GM19193 (cell line): ENCODE data around the gene DUOX2.

ENCODE experiments used
- POLR2A ChIP-seq: IDR thresholded peaks from 4 replicates; pipeline ENCODE4 v1.6.1; 2011; ENCODE audit not compliant: insufficient read depth, insufficient read length; ENCODE audit errors: extremely low read depth

The DUOX2 gene

DNA sequence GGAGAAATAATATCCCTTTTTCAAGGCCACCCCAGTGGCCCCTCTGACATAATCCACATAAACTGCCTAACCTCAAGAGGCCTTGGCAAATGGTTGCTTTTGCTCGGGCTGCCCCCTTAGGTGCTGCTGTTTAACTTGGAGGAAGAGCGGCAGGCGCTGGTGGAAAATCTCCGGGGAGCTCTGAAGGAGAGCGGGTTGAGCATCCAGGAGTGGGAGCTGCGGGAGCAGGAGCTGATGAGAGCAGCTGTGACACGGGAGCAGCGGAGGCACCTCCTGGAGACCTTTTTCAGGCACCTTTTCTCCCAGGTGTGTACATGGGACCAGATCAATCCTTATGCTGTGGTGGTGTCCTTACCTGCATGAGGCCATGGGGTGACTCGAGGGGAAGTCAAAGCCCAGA is 30.8 kb upstream of the DUOX2 start:
- TF ChIP-seq POLR2A = no peak

DNA sequence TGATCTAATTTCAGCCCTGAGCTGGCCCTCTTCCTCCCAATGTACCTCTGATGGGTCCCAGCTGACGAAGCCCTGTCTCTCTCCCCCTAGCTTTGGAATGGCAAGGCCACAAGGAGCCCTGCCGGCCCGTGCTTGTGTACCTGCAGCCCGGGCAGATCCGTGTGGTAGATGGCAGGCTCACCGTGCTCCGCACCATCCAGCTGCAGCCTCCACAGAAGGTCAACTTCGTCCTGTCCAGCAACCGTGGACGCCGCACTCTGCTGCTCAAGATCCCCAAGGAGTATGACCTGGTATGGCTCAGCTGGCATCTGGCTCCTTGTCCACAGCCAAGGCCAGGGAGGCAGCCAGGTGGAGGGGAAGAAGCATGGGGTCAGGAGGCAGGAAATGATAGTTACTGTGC is 30.0 kb upstream of the DUOX2 start:
- no peak for TF ChIP-seq POLR2A

DNA sequence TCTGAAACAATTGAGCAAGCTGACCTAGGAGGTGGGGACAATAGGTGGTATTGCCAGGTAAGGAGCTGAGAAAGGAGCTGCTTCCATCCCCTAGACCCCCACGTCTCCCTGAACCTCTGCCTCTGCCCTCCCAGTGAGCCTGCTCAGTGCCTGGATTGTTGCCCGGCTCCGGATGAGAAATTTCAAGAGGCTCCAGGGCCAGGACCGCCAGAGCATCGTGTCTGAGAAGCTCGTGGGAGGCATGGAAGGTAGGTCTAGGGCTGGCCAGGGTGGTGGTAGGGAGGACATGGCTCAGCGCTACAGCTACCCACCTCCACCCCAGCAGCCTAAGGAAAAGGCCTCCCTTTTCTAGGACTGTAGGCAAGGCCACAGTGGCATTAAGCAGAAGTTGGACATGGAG is 29.1 kb upstream of the DUOX2 start:
- no peak for TF ChIP-seq POLR2A

DNA sequence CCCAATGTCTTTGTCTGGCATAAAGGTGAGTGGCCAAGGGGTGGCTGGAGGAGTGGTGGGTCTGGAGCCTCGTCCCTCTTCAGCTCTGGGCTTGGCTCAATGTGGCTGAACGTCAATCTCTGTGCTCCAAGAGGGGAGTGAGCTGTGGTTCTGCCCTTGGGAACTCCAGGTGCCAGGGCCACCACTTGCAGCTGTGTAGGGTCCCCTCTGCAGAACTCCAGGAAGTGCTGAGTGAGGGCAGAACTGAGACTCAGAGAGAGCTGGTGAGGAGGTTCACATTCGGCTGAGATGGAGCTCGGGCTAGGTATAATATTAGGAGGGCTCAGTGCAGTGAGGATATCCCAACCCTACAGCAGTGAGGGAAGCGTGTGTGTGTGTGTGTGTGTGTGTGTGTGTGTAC is 27.4 kb upstream of the DUOX2 start:
- no peak for TF ChIP-seq POLR2A

DNA sequence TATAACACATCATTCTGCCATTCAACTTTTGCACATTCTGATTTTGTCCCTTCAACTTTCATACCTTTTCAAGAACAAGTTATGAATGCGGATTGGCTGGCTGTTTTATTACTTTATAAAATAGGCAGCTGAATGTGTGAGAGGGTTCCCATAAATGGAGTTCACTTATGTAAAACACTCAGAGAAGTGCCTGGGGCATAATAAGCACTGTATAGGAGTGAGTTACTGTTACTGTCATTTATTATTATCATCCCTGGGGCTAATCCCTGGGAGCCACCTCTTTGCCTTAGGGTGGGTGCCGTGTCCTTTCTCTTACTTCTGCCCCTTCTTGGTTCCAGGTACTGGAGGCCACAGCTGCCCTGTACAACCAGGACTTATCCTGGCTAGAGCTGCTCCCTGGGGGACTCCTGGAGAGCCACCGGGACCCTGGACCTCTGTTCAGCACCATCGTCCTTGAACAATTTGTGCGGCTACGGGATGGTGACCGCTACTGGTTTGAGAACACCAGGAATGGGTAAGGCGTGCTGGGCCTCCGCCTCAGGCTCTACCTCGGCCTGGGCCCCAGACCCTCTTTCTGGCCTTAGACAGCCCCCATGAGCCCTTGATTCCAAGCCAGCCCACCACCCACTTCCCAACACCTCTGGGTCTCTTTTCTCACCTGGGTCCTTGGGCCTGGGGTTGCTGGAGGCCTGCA is 26.7 kb upstream of the DUOX2 start:
- TF ChIP-seq POLR2A = no peak

DNA sequence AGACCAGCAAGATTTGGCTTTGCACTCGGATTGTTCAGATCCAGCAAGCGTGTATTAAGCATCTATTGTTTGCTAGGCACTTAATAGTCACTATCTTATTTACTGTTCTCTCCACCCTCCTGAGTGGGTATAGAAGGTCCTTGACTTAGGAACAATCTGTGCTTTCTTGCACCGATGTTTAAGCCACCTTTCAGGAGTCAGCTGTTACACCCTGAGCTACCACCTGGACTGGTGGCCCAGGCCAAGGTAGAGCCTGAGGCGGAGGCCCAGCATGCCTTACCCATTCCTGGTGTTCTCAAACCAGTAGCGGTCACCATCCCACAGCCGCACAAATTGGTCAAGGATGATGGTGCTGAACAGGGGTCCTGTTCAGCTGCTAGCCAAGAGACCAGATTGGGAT is 25.8 kb upstream of the DUOX2 start:
- TF ChIP-seq POLR2A = no peak

DNA sequence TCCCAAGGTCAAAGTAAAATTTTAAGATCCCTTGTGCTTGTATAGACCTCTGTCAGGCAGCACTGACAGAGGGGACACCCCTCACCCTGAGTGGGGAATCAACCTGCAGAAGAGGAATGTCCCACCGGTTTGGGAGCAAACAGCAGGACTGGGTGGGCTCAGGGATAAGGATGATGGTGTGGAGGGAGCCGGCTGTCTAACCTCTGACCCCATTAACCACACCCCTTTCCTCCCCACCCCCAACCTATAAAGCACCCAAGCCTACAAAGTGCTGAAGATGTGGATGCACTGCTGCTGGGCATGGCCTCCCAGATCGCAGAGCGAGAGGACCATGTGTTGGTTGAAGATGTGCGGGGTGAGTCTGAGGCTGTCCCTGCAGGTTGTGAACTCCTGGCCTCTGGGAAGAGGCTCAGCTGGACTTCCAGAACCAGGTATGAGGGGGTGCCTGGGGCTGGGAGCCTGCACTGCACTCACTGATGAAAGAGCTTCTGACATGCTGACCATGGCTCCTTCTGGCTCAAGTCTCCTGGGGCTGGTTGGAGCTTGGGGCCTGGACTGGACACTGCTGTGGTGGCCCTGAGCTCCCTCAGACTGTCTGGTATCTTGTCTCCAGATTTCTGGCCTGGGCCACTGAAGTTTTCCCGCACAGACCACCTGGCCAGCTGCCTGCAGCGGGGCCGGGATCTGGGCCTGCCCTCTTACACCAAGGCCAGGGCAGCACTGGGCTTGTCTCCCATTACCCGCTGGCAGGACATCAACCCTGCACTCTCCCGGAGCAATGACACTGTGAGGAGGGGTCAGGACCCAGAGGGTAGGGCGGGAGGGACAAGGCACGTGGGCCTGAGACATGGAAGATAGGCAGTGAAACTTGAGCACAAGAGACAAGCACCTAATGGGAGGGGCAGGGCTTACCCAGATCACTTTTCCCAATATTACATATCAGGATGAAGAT is 25.1 kb upstream of the DUOX2 start:
- TF ChIP-seq POLR2A = no peak

DNA sequence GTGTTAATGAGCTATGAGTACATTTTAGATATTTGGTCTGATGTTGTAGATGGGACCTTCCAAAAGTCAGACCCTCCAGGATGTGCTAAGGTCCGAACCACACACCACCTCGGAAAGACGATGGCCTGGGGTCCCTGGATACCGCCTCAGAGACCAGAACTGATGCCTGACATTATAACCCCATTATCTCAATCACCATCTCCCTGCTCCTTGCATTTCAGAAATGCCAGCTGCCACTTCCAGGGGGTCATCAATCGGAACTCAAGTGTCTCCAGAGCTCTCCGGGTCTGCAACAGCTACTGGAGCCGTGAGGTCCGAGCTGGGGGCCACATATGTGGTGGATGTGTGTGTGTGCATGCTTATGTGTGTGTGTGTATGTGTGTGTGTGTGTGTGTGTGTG is 23.7 kb upstream of the DUOX2 start:
- TF ChIP-seq POLR2A = no peak

DNA sequence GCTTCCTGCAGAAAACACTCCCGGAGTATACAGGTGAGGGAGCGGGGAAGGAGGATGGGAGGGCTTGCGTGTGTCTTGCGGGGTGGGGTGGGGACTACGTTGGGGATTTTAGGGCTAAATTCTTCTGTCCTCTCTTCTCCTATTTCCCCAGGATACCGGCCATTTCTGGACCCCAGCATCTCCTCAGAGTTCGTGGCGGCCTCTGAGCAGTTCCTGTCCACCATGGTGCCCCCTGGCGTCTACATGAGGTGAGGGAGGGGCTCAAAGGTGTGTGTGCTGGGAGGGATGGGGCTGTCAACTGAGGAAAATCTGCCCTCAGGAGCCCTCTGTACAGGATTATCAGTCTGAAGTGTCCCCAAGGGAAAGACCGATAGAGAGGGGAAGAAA is 22.4 kb upstream of the DUOX2 start:
- TF ChIP-seq POLR2A = no peak

DNA sequence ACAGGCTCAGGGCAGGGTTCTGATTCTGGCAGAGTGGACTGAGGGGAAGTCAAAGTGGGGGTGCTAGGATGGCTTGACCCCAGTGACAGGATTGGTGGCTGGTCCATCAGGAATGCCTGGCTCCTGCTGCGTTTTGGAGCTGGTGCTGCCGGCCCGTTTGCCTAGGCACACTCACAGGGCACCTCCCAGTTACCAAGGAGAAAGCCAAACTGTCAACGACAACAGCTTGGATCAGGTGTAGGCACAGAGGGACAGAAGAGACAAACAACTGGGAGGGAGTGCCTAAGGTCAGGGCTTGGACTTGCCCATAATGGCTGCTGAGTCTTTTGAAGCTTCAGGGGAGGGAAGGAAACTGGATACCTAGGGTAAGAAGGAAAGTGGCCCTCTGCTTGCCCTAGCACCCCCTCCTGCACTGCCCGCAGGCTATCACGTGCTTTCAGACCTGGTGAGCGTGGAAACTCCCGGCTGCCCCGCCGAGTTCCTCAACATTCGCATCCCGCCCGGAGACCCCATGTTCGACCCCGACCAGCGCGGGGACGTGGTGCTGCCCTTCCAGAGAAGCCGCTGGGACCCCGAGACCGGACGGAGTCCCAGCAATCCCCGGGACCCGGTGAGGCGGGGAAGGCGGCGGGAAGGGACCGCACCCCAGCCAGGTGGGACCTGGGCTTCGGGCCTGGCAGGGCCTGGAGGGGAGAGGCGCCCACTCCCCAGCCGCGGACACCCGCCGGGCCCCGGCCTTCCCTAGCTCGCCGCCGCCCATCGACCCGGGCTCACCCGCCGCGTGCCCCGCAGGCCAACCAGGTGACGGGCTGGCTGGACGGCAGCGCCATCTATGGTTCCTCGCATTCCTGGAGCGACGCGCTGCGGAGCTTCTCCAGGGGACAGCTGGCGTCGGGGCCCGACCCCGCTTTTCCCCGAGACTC is 21.0 kb upstream of the DUOX2 start:
- no peak for TF ChIP-seq POLR2A

DNA sequence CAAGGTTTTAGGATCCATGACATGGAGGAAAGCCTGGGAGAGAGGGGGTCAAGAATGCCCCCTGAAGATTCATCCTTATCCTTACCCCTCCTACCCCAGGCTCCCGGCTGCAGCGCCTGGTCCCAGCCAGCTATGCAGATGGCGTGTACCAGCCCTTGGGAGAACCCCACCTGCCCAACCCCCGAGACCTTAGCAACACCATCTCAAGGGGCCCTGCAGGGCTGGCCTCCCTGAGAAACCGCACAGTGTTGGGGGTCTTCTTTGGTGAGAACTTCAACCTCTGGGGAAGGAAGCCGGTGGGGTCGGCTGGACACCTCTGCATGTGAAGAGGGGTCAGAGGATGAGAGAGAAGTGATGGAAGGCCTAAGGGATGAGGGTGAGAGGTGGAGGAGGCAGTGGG is 20.1 kb upstream of the DUOX2 start:
- TF ChIP-seq POLR2A = no peak

DNA sequence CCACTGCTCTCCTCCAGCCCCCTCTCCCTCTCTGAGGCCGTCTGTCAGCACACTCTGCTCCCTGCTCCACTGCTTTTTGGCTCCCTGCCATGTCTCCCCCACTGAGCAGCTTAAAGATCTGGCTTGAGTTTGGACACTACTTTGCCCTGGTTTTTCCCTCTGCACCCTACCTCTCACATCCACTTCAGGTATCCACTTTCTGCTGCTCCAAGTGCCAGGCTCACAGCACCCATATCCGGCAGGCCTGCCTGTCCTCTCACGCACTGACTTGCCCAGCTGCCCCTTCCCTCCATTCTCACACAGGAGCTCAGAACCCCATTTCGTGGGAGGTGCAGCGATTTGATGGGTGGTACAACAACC is 19.6 kb upstream of the DUOX2 start:
- TF ChIP-seq POLR2A = no peak

DNA sequence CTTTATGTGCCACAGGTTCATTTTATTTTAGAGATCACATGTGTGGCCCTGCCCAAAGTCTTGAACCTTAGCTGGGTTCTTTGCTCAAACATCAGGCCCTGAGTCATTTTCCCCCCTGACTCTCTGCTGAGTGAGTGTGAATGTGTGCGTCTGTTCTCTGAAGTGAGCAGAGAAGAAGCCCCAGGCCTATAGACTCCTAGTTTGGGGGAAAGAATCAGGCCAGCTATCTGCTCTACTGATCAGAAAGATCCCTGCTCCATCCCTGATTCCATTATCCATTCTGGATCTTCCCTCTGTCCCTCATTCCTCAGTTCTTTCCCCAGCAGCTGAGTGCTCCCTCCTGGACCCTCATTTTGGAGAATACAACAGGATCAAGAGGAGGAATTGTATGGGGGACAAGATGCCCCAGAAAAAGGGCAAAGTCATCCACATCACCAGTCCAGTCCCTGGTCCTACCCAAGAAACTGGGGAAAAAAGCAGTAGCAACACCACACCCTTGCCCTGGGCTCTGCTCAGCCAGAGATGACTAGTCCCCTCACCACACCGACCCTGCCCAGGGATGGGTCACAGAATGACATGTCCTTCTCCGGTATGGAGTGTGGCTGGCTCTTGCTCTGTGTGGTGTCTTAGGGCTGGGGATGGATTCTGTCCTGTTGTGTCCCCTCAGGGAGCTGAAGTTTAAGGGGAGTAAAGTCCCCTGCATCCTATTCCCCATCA is 19.0 kb upstream of the DUOX2 start:
- no peak for TF ChIP-seq POLR2A

DNA sequence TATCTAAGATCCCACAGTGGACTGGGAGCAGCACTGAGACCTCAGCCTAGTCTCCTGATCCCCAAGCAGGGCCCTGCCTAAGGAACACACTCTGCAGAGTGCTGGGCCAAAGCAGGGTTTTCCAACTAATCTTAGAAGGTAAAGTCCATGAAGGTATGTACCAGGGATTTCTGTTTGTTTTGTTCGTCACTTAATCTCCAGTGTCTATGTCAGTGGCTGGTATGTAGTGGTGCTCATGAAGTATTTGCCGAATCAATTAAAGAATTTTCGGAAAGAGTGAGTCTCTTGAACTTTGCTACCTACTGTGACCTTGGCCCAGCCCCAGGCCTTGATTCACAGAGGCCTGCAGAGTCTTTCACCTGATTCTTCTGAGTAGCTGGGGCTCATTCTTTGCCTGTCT is 17.5 kb upstream of the DUOX2 start:
- TF ChIP-seq POLR2A = no peak
